CD4-positive, alpha-beta T cell treated with Interleukin-10 for 1 hour (primary cell): Measurements from ENCODE around the gene SLC24A4.

Experiments
- DNase-seq: peaks from one replicate; pipeline ENCODE4 v3.0.0-alpha.2; 2020

The SLC24A4 gene, protein sequence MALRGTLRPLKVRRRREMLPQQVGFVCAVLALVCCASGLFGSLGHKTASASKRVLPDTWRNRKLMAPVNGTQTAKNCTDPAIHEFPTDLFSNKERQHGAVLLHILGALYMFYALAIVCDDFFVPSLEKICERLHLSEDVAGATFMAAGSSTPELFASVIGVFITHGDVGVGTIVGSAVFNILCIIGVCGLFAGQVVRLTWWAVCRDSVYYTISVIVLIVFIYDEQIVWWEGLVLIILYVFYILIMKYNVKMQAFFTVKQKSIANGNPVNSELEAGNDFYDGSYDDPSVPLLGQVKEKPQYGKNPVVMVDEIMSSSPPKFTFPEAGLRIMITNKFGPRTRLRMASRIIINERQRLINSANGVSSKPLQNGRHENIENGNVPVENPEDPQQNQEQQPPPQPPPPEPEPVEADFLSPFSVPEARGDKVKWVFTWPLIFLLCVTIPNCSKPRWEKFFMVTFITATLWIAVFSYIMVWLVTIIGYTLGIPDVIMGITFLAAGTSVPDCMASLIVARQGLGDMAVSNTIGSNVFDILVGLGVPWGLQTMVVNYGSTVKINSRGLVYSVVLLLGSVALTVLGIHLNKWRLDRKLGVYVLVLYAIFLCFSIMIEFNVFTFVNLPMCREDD

DNA sequence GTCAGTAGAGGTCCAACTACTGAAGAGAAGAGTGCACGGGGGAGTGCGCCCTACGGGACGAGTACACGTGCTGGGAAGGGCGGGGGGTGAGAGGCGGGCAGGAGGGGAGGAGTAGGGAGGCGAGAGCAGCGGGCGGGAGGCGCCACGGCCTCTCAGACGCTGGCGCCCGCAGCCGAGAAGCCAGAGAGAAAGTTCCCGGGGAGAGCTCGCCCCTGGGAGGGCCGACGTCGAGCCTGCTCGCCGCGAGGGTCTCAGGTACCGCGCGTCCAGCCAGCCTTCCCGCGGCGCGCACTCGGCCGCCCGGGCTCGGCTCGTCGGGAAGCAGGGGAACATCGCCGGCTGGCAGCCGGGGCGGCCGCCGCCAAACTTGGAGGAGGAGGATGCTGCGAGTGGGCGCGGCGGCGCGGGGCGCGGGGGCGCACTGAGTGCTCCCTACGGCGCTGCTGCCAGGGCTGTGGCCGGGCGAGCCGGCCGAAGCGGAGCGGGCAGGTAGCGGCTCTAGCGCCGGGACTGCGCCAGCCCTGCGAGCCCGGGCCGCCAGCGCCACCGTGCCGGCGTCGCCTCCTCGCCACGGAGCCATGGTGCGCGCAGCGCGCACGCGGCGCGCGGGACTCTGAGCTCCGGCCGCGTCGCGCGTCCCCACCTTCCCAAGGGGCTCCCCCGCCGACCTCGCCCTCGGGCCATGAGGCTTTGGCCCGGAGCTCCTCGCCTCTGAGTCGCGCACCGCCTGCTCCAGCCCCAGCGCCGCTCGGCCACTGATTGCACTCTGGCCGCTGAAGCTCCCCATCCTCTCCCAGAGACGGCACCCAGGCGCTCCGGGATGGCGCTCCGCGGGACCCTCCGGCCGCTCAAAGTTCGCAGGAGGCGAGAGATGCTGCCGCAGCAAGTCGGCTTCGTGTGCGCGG, at the start of gene SLC24A4:
Gene SLC24A4, plus strand, starts transcription at position 155 of the 905 bp plus-strand sequence. Its CDS starts 666 bp downstream, at position 821.
- no peak for DNase-seq

DNA sequence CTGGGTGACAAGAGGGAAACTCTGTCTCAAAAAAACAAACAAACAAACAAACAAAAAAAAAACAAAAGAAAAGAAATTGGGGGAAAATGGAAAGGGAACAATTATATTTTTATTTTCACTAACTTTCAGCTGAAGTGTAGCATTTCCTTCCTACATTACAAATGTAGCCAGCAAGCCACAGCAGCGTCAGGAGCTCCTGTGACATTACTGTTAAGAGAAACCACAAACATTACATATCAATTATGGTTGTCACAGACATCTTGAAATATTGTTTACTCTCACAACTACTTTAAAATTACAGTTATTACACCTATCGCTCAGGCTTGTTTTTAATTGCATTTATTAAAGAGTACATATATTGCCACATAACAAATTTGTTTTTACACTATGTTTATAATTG, 49.8 kb upstream of the SLC24A4 start:
- no peak for DNase-seq

DNA sequence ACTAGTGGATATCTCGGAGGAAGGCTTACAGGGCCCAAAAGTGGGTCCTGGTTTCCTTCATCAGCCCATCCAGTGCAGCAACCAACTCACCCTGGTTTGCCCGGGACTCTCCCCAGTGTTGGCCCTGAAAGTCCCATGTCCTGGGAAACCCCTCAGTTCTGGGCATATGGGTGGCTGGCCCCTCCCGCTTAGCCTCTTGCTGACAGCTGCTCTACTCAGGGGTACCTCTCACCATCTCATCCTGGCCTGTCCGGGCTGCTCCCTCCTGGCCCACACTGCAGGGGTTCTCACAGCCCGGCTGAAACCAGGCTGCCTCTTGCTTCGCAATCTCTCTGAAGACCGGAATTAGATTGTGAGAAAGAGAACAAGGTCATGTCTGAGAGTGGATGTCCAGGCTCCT, 48.9 kb upstream of the SLC24A4 start:
- no peak for DNase-seq

DNA sequence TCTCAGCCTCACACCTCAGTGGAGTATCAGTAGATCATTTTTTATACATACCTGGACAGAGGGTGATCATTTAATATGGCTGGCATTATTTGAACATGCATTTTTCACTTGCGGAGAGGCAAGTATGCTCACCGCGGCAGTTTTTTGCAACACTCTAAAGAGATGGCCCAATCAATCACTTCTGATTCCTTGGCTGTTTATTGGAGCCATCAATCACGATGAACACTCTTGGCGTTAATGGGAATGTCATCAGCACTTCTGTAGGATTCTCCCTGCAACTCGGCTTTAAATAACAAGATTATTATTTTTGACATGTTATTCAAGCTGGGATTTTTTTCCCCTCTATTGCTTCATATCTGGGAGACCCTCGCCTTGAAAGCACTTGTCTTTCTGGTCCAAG, 46.9 kb upstream of the SLC24A4 start:
- DNase-seq, result no peak

DNA sequence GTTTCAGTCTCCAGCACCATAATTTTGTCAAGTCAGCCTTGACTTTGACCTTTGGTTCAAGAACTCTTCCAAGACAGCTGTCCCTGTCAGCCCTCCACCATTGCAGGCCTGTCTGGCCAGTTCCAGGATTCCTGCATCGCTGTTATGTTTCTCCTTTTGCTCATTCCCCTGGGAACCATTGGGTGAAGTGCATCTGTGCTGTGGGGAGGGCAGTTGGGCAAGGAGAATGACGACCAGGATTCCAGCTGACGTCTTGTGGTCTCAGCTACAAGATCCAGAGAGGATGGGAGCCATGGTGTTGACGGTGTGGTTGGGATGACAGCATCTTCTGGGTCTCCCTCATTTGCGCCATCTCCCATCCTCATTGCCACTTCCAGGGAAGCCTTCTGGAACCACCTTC, 45.9 kb upstream of the SLC24A4 start:
- DNase-seq, result no peak

DNA sequence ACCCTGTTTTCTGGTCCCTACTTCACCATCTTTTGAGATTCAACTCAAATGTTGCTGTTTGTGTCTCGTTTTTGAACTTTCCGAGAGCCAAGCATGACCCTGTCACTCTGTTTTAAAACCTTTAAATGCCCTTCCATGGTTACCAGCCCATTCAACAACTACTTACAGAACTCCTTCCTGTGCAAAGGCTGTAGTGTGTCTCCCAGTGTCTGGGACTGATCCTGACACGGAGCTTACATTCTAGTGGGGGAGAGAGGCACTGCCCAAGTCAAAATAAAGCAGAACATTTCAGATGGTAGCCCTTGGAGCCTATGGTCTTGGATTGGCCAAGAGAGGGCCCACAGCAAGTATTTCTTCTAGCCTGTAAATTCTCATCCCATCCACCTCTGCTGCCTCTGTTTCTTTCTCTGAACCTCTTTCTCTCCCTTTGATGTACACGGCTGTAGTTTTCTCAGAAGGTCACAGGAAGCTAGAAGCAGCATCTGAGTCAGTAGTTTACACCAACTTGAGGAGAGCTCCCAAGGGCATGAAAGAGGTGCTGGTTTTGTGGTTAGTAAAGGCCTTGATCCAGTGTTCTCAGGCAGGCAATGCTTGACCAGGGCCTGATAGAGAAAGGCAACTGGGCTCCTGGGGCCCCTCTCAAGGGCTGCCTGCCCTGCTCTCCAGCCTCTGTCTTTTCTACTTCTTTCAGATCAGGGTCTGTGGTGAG, 42.3 kb upstream of the SLC24A4 start:
- no peak for DNase-seq

DNA sequence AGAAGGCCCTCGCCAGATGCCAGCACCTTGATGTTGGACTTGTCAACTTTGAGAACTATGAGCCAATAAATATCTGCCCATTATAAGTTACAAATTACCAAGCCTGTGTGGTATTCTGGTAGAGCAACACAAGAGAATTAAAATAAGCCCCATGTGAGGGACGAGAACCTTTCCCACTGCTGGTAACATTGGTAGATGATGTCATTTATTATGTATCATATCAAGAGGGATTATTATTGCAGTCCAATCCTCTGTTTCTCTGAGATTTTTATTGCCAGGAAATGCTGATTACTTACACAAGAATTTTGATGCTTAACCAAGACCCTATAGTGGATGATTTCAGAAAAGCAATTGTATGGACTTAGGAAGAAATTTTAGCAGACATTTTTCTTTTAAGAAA, 40.3 kb upstream of the SLC24A4 start:
- no peak for DNase-seq

DNA sequence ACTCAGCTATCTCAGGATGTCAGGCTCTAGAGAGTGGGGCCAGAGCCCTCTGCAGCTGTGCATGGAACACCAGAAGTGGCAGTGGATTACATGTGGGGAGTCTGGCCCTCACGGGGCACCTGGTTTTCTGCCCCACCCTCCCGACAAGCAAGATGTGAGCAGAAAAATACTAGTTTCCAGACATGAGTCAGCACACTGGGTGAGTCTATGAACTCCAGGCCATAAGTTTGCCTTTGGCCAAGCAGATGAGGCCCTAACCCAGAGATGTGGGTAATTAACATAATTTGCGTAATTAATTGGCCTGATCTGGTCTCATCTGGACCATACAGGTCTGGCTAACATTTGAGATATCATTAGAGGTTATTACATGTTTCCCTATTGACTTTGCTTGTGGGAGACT, 37.7 kb upstream of the SLC24A4 start:
- no peak for DNase-seq

DNA sequence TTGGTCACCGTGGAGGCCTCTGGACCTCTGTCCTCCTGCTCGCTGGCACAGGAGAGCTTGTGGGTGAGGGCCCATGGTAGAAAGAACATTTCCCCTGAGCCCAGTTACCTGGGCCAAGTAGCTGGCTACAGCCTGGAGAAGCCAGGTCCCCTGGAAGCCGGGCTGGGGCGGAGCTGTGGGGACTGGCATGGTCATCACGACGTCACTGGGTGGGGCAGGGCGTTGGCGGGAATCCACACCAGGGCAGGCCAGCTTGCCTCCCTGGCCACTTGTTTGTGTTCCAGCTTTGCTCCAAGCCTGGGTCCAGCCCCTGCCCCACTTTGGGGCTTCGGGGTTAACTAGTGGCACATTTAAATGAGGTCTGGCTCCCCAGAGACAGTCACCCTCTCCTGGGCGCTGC, 35.0 kb upstream of the SLC24A4 start:
- no peak for DNase-seq

DNA sequence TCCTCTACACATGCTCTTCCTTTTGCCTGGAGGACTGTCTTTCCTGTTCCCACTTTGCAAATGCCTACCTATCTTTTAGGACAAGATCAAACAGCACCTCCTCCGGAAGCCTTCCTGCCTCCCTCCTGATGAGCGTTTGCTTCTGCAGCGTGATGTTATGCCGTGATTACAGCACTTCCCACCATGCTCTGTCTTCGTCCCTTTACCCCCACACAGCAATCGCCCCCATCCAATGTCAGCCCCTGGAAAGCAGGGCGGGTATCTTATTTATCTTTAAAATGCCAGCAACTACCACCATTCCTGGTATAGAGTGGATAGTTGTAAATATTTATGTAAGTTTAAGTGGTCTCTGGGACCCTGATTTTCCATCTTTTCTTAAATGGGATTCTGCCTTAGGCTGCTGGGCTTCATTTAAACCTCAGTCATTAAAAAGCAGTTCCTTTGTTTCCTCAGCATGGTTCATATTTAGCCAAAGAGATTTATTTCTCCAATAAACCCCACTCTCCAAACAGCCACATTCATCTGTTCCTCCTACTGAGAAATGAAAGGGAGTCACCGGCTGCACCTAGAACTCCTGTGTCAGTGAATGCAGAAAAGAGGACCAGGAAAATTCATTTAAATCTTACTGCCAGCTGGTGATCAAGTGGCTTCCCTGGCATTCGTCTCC, 33.8 kb upstream of the SLC24A4 start:
- DNase-seq, result no peak

DNA sequence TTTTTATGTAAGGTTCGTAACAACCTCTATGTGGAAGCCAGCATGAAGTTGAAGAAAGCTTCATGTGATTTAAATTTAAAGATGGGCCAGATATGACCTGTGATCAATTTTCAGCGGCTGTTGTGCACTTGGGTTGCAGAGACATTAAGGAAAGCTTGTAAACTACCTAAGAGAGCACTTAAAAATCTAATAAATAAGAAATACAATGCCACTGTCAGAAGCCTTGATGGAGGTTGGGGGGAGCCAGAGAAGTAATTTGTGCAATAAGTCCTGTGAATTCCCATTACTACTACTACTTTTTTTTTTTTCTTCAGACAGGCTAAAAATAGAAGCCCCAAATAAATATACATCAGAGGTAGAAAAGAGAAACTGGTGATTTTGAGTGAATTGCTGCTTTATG, 30.3 kb upstream of the SLC24A4 start:
- DNase-seq, result no peak

DNA sequence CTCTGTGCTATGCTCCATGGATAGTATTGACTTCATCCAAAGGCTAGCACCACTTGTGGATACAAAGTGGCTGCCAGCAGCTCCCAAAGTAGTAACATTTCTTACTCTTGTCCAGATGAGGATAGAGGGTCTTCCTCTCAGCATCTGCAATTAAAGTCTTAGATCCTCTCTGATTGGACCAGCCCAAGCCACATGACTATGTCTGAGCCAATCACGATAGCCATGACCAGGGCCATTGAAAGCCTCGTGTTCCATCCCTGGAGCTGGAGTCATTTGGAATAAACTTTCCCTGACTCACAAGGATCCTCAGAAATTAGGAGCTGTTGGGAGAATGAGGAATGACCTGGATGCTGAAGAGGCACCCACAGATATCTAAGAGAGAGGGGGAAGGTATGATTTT, 28.5 kb upstream of the SLC24A4 start:
- DNase-seq, result no peak

DNA sequence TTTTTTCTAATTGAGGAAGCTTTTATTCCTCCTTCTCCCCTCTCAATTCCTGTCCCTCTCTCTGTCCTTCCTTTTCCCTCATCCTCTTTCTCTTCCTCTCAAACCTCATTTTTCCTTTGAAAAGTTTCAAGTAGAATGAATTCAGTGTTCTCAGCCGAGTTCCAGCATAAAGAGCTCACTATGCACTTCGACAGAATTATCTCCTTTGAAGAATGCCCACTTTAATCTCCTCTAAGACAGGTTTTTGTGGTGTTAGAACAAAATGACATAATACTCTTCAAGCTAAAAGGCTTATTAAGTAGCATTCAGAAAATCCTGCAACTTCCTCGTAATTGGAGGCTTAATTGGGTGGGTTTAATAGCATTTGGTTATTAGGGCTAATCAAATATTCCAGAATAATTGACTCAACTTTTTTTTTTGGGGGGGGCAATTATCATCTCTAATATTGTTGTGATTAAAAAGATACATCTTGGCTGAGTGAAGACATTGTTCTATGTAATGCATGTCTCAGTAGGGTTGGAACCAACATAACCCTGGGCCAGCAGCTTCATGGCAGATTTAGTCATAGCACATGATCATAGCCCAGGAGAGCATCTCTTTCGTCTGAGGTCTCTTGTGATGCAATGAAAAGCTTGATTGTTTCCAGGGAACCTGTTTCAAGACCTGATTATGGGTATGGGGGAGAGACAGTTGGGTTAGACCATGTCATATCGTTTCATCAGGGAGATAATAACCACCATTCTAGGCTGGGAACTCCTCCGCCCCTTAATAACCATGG, 25.0 kb upstream of the SLC24A4 start:
- no peak for DNase-seq

DNA sequence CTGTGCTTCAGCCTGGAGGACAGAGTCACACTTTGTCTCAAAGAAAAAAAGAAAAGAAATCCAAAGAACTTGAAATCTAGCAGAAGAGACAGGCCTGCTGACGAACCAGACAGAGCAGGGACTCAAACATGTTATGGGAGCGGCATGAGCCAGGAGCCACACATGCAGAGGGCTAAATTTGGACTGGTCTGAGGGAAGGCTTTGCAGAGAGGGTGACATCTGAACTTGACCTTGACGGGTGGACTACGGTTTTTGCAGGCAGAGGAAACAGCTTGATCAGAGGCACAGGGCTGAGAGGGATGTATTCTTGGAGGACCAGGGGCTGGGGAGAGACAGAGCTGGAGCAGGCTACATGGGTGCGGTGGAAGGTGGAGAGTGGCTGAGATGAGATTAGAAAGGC, 20.5 kb upstream of the SLC24A4 start:
- no peak for DNase-seq

DNA sequence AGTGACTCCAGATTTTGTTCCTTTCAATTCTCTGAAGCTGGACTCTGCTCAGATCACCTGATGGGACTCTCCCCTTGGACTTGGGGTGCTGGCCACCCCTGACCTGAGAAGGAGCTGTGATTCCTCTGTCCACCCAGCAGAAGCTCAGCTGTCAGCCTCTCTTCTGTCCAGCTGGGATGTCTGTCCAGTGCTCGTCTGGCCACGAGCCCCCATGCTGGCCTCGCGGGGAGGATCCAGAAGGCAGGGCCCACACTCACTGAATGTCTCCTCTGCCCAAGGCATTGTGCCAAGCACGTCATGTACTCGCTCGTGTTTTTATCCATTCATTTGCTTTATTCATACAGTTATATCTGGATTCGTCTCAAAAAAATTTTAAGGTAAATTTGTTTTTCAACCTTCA, 14.2 kb upstream of the SLC24A4 start:
- DNase-seq, result no peak

DNA sequence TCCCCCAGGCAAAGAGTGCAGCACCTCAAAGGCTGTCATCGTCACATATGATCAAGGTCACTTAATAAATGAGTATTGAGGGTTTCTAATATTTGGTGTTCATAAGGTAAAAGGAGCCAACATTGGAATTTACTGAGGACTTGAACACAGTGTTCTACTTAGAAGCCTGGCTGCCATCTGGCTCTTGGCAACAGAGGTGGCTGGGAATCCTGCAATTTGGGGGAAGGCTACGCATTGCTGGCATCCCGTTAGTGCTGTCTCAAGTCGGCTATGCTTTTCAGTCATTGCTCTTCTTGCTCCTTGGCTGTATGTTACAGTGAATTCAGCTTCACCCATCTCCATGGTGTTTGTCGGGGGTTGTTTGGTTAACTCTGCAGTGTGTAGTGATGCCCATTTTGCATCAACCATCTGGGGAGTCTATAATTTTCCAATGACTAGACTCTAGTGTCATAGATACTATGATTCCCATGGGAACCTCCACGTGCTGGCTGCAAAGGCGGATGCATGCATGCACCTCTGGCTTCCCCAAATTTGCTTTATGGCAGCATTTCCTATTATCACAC, 12.9 kb upstream of the SLC24A4 start:
- DNase-seq, result no peak

DNA sequence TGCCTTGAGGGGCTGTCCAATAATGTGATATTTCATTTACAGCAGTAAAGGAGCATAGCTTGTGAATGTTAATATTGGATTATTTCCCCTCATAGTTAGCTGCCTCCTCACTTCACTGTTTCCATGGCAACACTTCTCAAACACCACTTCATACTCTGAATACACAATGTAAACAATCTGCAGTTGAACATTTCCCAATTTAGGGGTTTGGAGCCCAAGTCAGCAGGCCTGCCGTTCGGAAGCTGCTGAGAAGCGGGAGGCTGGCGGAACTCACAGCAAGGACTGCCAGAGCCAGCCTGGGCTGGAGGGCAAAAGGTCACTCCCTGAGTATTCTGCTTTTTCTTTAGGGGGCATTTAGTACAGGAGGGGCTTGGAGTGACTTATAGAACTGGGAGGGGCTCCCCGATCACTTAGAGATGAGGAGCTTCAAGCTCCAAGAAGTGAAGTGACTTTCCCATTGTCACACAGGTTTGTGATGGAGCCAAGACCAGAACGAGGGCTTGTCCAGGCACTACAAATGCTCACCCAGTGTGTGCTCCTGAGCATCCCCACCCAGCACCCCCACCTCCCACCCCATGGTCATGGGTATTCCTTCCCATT, 12.1 kb upstream of the SLC24A4 start:
- no peak for DNase-seq

DNA sequence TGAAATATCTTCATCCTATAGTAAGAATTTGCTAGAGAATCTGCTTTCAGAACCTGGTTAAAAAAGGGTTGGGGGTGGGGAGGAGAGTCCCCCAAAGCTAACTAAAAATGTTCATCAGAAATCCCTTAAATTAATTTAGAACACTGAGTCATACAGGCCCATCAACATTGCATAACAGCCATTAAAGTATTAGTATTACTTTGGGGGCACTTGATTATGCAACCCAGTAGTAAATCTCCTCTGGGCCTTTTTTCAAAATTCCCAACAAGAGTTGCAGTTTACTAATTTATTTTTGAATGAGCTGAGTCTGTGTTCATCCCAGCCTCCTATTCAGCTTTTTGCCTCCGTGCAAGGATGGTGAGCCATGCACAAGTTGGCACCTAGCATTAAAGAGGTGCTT, 8.8 kb upstream of the SLC24A4 start:
- no peak for DNase-seq

DNA sequence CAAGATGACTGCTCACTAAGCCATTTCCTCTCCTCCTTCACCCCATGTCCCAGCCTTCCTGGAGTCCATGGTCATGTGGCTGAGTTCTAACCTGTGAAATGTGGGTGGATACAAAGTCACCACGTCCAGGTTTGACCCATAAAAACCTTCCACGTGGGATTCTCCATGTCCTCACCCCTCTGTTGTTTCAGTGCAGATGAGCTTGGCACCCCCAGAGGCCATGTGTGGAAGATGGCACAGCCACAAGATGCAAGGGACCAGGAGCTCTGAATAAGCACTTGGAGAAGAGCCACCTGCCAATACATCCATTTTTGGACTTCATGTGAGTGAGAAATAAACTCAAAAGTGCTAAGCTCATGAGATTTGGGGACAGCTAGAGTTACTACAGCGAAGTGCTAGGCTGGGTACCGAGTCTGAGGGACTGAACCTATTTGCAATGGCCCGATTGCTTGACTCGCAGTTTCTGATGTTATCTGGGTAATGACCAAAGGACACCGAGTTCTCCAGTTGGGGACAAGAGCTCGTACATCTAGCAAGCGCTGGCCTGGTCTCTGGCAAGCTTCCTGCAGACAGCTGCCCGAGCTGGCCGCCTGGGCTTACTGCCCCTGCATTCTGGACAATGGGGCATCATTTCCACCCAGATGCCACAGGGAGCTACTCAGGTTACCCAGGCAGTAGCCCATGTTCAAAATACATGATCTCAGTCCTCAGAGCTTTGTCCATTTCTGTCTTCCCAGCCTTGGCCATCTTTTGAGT, 7.7 kb upstream of the SLC24A4 start:
- DNase-seq, result no peak

DNA sequence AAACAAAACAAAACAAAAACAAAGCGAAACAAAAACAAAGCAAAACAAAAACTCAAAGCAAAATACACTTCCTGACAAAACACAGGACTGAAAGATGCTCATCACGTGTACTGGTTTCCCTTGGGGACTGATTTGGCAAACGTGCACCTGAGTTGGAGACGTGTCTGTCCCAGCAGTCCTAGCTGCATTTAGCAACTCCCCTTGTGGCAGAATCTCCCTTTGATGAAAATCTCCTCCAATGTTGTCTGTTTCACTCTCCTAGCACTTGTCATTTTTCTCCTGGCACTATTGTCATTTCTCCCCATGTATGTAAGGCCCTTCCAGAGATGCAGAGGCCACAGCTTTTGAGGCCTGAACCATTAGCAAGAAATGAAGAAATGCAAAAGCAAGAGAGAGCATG, 6.8 kb upstream of the SLC24A4 start:
- no peak for DNase-seq
